Lower leg skin (tissue), 3 donors: Measurements from ENCODE around the gene ADIPOQ.

Experiments
- POLR2A ChIP-seq, 2 donors: fragments of 450-650 bp; IDR thresholded peaks; one replicate each; pipeline ENCODE4 v1.6.1; 2016 to 2017; ENCODE audit warnings: antibody characterized with exemption in 2 of 2, mild to moderate bottlenecking in 1 of 2, moderate library complexity in 1 of 2
- TF ChIP-seq, protein P1 (sequence below), 3 donors: fragments of 450-650 bp; IDR thresholded peaks; one replicate each; pipeline ENCODE4 v1.5.1; 2016; ENCODE audit warnings: antibody characterized with exemption in 3 of 3, mild to moderate bottlenecking in 3 of 3, moderate library complexity in 2 of 3

GRCh38 chr3:186842426-186843038 lies at the start of gene ADIPOQ:
- TF ChIP-seq, protein P1, sequence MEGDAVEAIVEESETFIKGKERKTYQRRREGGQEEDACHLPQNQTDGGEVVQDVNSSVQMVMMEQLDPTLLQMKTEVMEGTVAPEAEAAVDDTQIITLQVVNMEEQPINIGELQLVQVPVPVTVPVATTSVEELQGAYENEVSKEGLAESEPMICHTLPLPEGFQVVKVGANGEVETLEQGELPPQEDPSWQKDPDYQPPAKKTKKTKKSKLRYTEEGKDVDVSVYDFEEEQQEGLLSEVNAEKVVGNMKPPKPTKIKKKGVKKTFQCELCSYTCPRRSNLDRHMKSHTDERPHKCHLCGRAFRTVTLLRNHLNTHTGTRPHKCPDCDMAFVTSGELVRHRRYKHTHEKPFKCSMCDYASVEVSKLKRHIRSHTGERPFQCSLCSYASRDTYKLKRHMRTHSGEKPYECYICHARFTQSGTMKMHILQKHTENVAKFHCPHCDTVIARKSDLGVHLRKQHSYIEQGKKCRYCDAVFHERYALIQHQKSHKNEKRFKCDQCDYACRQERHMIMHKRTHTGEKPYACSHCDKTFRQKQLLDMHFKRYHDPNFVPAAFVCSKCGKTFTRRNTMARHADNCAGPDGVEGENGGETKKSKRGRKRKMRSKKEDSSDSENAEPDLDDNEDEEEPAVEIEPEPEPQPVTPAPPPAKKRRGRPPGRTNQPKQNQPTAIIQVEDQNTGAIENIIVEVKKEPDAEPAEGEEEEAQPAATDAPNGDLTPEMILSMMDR (IDR thresholded peaks at IDR 0.05): no peak
- TF ChIP-seq POLR2A (IDR thresholded peaks at IDR 0.05): no peak
